Mesothelial cell of epicardium (in vitro differentiated cells): ENCODE measurements around the gene LSM7. TPM values are rescaled to one million over a fixed set of nuclear protein-coding genes. Genes with fewer than 3 reads are reported as not detected.

ENCODE experiments used
- DNase-seq, 2 experiments: peaks; one replicate each; pipeline ENCODE4 v3.0.0; 2021; ENCODE audit warnings: low spot score in 2 of 2; ENCODE audit not compliant: unreplicated experiment in 2 of 2
- H3K27ac Mint-ChIP-seq: 2 replicates; pipeline ENCODE4 v1.8.0; 2021; ENCODE audit warnings: mixed read lengths
- H3K27me3 Mint-ChIP-seq: 2 replicates; pipeline ENCODE4 v1.8.0; 2021; ENCODE audit warnings: low read depth, mixed read lengths
- H3K36me3 Mint-ChIP-seq: 2 replicates; pipeline ENCODE4 v1.8.0; 2021; ENCODE audit warnings: mixed read lengths
- H3K4me1 Mint-ChIP-seq: 2 replicates; pipeline ENCODE4 v1.8.0; 2021; ENCODE audit warnings: mixed read lengths
- H3K4me3 Mint-ChIP-seq: 2 replicates; pipeline ENCODE4 v1.8.0; 2021; ENCODE audit warnings: mild to moderate bottlenecking, moderate library complexity, mixed read lengths
- H3K9me3 Mint-ChIP-seq: 2 replicates; pipeline ENCODE4 v1.8.0; 2021; ENCODE audit warnings: mixed read lengths
- total RNA-seq: library from RNA; stranded (reverse); gene quantifications from 3 replicates; pipeline ENCODE4 v1.2.1, GENCODE V29; 2021
- TF ChIP-seq, protein P1 (sequence below): fragments of 200-600 bp; sonication (generic); IDR thresholded peaks from one replicate; pipeline ENCODE4 v1.5.0; 2021; ENCODE audit warnings: antibody characterized with exemption; ENCODE audit not compliant: unreplicated experiment

LSM7 gene
- total RNA-seq, 1 donor from 2014 or later = 141 TPM

DNA sequence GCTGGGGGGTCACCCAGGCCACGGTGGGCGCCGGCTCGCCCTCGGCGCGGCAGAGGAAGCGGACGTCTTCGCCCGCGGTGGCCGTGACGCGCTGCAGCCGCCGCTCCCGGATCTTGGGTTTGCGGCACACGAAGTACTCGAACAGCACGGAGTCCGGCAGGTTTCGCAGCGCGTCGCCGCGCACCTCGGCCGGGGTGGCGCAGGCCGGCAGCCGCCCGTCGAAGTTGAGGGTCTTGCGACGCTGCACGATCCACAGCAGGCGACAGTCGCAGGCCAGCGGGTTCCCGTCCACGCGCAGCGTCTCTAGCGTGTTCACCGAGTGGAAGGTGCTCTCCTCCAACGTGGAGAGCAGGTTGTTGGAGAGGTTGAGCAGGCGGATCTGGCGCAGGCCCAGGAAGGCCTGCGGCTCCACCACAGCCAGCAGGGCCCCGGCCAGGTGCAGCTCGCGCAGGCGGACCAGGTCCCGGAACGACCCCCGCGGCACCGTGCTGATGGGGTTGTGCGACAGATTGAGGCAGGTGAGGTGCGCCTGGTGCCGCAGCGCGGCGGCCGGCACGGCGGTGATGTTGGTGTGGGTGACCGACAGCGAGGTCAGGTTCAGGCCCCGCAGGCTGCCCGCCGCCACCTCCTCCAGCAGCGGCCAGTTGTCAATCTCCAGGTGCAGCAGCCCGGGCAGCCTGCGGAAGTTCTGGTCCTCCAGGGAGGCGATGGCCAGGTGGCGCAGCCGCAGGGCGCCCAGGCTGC, 37.8 kb downstream of the LSM7 start:
- Mint-ChIP-seq H3K4me1 (peaks cover 9% of the 10 kb centered on the region), H3K27me3 (peaks cover 90% of the 10 kb centered on the region), H3K9me3 (no peaks in the 10 kb centered on the region), H3K36me3 (no peaks in the 10 kb centered on the region), H3K27ac (no peak overlapping the region), H3K4me3 (peak overlapping the region; percentile 49)
- DNase-seq = no peak
- TF ChIP-seq, protein P1, sequence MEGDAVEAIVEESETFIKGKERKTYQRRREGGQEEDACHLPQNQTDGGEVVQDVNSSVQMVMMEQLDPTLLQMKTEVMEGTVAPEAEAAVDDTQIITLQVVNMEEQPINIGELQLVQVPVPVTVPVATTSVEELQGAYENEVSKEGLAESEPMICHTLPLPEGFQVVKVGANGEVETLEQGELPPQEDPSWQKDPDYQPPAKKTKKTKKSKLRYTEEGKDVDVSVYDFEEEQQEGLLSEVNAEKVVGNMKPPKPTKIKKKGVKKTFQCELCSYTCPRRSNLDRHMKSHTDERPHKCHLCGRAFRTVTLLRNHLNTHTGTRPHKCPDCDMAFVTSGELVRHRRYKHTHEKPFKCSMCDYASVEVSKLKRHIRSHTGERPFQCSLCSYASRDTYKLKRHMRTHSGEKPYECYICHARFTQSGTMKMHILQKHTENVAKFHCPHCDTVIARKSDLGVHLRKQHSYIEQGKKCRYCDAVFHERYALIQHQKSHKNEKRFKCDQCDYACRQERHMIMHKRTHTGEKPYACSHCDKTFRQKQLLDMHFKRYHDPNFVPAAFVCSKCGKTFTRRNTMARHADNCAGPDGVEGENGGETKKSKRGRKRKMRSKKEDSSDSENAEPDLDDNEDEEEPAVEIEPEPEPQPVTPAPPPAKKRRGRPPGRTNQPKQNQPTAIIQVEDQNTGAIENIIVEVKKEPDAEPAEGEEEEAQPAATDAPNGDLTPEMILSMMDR = no peak

GRCh38 chr19:2289714-2290435, 38.5 kb downstream of the LSM7 start:
- H3K4me1 Mint-ChIP-seq = peaks cover 7% of the 10 kb centered on the region
- no peak overlapping the region for H3K27ac Mint-ChIP-seq
- peaks cover 90% of the 10 kb centered on the region for H3K27me3 Mint-ChIP-seq
- H3K4me3 Mint-ChIP-seq = peak overlapping the region; percentile 53
- H3K36me3 Mint-ChIP-seq = no peaks in the 10 kb centered on the region
- no peak for DNase-seq
- no peaks in the 10 kb centered on the region for H3K9me3 Mint-ChIP-seq
- TF ChIP-seq, protein P1 = no peak

DNA sequence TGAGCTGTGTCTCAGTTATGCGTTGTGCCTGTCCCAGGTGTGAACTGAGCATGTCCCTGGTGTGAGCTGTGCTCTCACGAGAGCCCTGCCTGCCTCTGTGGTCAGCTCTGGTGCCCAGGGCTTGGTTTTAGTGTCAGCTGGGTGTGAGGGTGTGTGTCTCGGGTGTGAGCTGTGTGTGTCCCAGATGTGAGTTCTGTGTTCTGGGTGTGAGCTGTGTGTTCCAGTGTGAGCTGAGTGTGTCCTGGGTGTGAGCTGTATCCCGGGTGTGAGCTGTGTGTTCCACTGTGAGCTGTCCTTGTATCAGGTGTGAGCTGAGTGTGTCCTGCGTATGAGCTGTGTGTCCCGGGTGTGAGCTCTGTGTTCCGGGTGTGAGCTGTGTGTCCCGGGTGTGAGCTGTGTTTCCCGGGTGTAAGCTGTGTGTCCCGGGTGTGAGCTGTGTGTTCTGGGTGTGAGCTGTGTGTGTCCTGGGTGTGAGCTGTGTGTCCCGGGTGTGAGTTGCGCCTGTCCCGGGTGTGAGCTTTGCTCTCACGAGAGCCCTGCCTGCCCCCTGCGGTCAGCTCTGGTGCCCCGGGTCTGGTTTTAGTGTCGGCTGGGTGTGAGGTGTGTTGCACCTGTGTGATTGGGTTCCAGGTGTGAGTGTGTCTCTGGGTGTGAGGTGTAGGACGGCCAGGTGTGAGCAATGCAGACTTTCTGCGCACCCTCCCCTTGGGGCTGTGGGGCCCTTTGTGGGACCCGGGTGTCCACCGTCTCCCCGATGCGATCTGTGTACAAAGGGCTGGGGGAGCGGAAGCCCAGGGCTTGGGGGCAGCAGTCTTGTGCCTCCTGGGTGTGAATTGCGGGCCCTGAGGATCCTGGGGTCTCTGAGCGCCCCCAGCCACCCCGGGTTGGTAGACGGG, 39.3 kb downstream of the LSM7 start:
- H3K4me3 Mint-ChIP-seq = peak overlapping the region; percentile 53
- TF ChIP-seq, protein P1 = no peak
- no peak for DNase-seq
- no peak overlapping the region for H3K27ac Mint-ChIP-seq
- H3K9me3 Mint-ChIP-seq = no peaks in the 10 kb centered on the region
- H3K27me3 Mint-ChIP-seq = peaks cover 85% of the 10 kb centered on the region
- peaks cover 6% of the 10 kb centered on the region for H3K4me1 Mint-ChIP-seq
- H3K36me3 Mint-ChIP-seq = no peaks in the 10 kb centered on the region

DNA sequence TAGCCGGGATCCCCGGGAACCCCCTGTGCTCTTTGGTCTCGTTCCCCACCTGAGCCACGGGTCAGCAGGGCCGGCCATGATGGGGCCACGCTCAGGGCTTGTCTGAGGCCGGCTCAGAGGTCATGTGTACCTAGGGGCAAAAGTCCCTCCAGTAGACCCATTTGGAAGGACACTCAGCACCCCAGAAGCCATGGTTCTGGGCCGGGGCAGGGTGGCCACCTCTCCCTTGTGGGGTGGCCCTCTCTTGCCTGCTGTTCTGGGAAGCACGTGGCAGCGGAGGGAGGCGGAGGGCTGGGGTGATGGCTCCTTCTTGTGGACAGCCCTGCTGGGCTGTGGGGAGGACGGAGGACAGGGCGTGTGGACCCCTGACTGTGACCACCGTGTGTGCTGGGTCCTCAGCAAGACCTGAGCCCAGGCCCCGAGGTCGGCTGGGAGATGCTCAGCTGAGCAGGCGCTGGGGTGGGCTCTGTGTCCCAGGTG, 40.0 kb downstream of the LSM7 start:
- H3K27me3 Mint-ChIP-seq = peaks cover 78% of the 10 kb centered on the region
- H3K27ac Mint-ChIP-seq = no peak overlapping the region
- no peak overlapping the region for H3K4me3 Mint-ChIP-seq
- no peaks in the 10 kb centered on the region for H3K36me3 Mint-ChIP-seq
- peaks cover 6% of the 10 kb centered on the region for H3K4me1 Mint-ChIP-seq
- DNase-seq = no peak
- H3K9me3 Mint-ChIP-seq = no peaks in the 10 kb centered on the region
- TF ChIP-seq, protein P1 = no peak

DNA sequence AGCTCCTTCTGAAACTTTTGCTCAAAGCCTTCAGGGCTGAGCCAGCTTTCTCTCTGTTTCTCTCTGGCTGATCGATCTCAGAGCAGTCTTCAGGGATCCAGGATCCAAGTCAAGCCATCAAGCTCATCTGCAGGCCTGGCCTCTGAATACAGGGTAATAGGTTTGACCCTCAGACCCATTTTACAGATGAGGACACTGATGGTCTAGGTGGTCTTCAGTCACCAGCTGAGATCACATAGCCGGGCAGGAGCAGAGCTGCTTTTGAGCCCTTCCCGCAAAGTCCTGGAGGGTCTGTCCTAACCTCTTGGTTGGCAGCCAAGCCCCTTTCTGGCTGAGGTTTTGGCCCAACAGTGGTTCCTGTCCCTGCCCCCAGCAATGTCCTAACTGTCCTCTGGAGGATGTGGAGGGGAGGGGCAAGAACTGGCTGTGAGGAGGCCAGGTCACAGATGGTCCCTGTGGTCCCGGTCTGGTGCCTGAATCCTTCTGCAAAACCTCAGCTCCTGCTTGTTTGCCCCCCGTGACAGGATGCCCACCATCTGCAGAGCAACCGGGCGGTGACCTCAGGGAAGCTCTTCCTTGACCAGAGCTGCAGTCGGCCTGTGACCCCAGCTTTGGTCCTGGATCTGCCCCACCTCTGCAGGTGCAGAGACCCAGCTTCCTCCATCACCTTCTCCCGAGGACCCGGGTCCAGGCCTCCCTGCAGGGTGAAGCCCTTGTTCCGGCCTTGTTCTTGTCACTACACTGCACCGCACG, 40.6 kb downstream of the LSM7 start:
- DNase-seq = no peak
- Mint-ChIP-seq H3K4me1 (peaks cover 7% of the 10 kb centered on the region), H3K4me3 (no peak overlapping the region), H3K27ac (no peak overlapping the region), H3K27me3 (peaks cover 77% of the 10 kb centered on the region), H3K36me3 (no peaks in the 10 kb centered on the region), H3K9me3 (no peaks in the 10 kb centered on the region)
- TF ChIP-seq, protein P1 = no peak
